WI38 (cell line): Measurements from ENCODE around the gene CCNF.

Experiments
- H3K4me3 ChIP-seq: 2 replicates; pipeline ENCODE4 v1.5.1; 2011; ENCODE audit warnings: low read depth, mild to moderate bottlenecking, control low read depth, low read length
- TF ChIP-seq, protein P1 (sequence below): IDR thresholded peaks from 2 replicates; pipeline ENCODE4 v1.5.1; 2012; ENCODE audit warnings: low read depth, mild to moderate bottlenecking, control low read depth, low read length

The CCNF gene

DNA sequence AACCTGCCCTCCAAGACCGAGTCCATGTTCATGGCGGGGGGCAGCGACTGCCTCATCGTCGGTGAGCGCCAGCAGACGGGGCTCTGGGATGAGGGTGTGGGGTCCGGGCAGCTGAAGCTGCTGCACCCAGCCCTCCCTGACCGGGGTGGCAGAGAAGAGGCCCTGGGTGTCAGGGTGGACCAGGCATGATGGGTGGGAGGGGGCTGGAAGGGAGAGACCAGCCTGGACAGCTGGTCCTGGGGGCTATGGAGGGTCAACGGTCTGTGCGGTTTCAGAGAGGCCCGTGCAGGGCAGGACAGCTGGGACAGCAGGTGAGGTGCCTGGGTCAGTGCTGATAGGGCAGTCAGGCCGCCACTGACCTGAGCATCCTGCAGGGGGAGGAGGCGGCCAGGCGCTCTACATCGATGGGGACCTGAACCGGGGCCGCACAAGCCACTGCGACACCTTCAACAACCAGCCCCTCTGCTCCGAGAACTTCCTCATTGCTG lies 71.2 kb downstream of the CCNF start:
- TF ChIP-seq, protein P1, sequence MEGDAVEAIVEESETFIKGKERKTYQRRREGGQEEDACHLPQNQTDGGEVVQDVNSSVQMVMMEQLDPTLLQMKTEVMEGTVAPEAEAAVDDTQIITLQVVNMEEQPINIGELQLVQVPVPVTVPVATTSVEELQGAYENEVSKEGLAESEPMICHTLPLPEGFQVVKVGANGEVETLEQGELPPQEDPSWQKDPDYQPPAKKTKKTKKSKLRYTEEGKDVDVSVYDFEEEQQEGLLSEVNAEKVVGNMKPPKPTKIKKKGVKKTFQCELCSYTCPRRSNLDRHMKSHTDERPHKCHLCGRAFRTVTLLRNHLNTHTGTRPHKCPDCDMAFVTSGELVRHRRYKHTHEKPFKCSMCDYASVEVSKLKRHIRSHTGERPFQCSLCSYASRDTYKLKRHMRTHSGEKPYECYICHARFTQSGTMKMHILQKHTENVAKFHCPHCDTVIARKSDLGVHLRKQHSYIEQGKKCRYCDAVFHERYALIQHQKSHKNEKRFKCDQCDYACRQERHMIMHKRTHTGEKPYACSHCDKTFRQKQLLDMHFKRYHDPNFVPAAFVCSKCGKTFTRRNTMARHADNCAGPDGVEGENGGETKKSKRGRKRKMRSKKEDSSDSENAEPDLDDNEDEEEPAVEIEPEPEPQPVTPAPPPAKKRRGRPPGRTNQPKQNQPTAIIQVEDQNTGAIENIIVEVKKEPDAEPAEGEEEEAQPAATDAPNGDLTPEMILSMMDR: no peak
- no peak overlapping the region for H3K4me3 ChIP-seq

DNA sequence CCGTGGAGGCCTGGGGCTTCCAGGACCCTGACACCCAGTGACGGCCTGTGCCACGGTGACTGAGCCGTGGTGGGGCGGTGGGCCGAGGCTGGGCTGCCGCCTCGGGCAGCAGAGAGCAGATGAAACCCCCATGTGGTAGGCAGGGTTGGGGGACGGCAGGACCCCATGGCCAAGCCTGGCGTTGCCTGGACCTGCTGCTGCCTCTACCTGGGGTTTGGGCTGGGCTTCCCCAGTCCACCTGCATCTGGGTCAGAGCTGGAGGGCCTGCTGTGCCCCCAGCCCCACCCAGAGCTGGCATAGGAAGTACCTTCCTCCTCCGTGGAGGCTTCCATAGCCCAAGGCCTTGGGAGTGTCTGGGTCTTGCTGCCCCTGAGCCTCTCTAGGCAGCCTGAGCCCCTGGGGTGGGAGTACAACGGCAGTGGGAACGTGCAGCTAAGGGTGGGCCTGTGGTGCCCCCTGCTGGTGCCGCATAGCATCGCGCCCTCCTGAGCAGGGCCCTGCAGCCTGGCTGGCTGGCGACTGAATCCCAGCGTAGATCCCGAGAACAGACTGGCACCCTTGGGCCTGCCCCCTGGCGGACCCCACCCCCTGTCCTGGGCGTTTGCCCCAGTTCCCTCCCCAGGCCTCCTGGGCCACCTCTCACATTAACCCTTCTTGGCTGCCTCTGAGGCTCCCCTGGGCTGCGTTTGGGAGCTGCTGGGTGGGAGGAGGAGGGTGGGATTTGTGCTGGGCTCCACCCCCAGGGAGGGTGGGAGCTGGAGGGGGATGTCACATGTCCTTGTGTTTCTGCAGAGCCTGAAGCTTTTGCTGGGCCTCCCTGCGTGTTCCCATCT lies 71.9 kb downstream of the CCNF start:
- no peak overlapping the region for H3K4me3 ChIP-seq
- TF ChIP-seq, protein P1: peak; percentile 95

DNA sequence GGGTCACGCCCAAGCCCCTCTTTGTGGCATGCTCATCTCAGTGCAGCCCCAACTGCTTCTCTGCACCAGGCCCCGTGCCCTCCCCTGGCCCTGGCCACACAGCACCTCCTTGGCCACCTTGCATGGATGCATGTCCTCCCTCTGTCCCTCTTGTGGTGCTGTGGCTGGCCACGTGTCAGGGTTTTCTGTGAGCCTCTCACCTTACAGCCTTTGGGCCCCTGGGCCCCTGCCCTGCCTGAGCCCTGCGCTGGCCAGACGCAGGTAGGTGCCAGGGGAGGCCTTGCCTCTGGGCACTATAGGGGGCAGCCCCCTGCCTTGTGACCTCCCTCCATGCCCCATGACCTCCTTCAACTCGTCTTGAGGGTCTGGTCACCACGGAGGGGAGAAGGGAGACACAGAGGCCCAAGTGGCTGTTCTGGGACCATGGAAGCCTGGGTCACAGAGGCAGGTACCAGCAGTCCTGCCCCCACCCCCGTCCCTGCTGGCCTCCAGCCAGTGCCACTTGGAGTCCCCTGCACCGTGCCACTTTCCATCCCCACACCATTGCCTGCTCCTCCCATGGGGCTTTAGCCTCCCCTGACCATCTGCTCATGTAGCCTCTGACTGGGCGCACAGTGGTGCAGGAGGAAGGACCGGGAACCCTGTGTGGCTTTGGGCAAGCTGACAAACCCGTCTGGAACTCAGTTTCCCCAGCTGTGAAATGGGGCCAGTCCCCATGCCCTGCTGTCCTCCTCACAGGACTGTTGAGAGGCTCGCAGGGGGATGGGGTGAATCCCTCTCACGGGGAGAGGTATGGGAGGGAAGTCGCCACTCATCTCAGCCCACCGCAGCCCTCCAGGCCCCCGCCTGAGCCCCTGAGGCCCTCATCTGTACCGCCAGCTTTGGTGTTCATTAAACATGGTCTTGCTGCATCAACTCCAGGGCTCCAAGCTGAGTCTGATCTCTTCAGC lies 73.0 kb downstream of the CCNF start:
- H3K4me3 ChIP-seq: no peak overlapping the region
- TF ChIP-seq, protein P1: no peak

DNA sequence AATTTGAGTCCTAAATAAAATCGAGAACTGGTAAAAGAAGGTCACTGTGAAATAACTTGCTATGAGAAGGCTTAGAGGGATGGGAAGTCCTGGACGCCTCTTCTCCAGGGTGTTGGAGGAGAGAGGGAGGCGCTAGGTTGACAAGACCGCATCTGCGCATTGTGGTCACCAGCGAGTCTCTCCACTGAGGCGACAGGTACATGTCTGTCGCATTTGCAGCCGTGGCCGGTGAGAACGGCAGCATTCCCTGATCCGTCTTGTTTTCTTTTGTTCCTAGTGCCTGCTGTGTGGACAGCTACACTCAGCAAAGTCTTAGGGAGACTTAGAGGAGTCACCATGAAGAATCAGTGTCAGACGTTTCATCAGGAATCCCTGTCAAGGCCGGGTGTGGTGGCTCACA lies 76.4 kb downstream of the CCNF start:
- TF ChIP-seq, protein P1: no peak
- H3K4me3 ChIP-seq: no peak overlapping the region

DNA sequence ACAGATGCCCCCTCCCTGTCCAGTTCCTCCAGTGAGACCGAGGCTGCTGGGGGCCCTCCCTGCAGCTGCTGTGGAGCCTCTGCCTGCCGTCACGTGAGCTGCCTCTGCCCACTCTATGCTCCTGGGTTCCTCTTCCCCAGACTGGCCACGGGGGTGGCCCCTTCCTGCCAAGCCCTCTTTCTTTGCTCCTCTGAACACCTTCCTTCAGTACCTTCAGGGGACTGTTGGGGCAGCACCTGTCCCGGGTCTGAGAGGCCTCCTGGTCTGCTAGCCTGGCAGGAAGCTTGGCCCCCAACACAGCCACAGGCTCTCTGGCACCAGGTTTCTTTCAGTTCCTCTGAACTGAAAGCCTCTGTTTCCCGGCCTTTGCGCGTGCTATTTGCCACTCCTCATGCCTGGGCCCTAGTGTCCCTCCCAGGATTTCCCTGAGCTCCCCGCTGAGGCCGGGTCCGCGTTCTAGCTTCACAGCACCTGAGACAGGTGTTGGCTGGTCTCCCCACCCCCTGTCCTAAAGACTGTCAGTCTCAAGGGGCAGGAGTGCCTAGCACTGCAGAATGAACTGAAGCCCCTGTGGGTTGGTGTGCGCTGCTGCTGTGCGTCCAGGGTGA lies 77.9 kb downstream of the CCNF start:
- H3K4me3 ChIP-seq: no peak overlapping the region
- TF ChIP-seq, protein P1: no peak

DNA sequence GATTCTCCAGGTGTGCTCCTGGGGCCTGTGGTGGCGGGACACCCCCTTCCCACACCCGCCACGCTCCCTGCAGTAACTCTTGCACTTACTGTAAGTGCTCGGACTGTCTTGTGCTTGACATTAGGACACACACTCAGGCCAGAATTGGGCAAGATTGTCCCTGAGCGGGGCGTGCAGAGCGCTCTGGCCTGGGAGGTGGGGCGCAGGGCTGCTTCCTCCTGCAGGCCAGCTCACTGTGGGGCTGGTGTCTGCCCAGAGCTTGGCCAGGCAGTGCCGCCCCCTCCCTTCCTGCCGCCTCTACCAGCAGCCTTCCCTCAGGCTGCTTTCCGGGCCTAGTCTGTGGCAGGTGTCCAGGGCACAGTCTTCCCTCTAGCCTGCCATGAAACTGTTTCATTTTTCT lies 78.4 kb downstream of the CCNF start:
- TF ChIP-seq, protein P1: no peak
- H3K4me3 ChIP-seq: no peak overlapping the region
